ENCODE data around the gene JARID2. TPM values are rescaled to one million over a fixed set of nuclear protein-coding genes. Genes with fewer than 3 reads are reported as not detected.
"Not testable (repeated sequence)": the region's sequence is repeated elsewhere in the genome, so short reads cannot be mapped to it uniquely, and the experiment has no call there.

The JARID2 gene
- total RNA-seq, 1 experiment from 2014 or later, result 23.6 TPM

DNA sequence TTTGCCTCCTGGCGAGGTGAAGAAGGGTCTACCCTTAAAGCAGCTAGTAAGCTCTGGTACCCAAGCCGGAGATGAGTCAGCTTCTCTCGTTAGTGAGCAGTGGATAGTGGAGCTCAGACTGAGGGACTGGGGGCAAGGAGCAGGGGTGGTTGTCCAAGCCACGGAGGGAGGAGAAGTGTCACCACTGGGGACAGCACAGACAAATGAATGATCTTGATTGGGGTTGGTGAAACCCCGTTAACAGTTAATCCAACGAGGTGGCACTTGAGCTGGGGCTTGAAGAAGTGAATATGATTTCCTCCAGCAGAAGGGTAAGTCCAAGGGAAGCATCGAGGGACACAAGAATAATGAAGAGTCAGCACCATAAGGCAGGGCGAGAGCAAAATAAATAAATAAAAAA lies 43.0 kb downstream of the JARID2 start:
- no TSS peak for BruUV-seq (replicated peaks)
- intact Hi-C loops (cut with micrococcal nuclease), result no loop called here
- ChIA-PET CTCF (no interaction called here), POLR2A (no interaction called here), RAD21 (ENCODE audit: low non-redundant PET in 1 of 2, low total read pairs in 2 of 2, uncharacterized antibody in 2 of 2, unreplicated experiment in 2 of 2) (no interaction called here)
- H3K9me3 ChIP-seq (ENCODE audit: control insufficient read depth in 1 of 2, insufficient read depth in 1 of 2, low read depth in 1 of 2, low read length in 2 of 2), result no peaks in the 10 kb centered on the region
- no peaks in the 10 kb centered on the region for H3K9me2 ChIP-seq (ENCODE audit: insufficient read depth)
- no peaks in the 10 kb centered on the region for H3K36me3 ChIP-seq (ENCODE audit: control insufficient read depth in 1 of 2, insufficient read depth in 2 of 2, low read length in 2 of 2)
- H3K4me3 ChIP-seq (replicated peaks in 1 of 2; ENCODE audit: low read depth in 1 of 2, low read length in 2 of 2), result no peak overlapping the region
- H3K27me3 ChIP-seq (ENCODE audit: insufficient read depth, low read length), result no peaks in the 10 kb centered on the region
- peak overlapping the region; percentile 60 for H3K4me2 ChIP-seq (ENCODE audit: low read length)
- peaks cover 35 to 59% of the 10 kb centered on the region in 2 experiments for H3K4me1 ChIP-seq (ENCODE audit: control insufficient read depth in 1 of 2, insufficient read depth in 2 of 2, low read length in 2 of 2)
- H3K27ac ChIP-seq (ENCODE audit: low read depth, low read length), result 0 out of 2 replicates have a peak overlapping the region, but pooled peaks have one; percentile 4
- TF ChIP-seq JUND (IDR thresholded peaks at IDR 0.05), result no peak
- TF ChIP-seq, protein P1, sequence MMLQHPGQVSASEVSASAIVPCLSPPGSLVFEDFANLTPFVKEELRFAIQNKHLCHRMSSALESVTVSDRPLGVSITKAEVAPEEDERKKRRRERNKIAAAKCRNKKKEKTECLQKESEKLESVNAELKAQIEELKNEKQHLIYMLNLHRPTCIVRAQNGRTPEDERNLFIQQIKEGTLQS (IDR thresholded peaks at IDR 0.05), result no peak
- TF ChIP-seq, protein P2, sequence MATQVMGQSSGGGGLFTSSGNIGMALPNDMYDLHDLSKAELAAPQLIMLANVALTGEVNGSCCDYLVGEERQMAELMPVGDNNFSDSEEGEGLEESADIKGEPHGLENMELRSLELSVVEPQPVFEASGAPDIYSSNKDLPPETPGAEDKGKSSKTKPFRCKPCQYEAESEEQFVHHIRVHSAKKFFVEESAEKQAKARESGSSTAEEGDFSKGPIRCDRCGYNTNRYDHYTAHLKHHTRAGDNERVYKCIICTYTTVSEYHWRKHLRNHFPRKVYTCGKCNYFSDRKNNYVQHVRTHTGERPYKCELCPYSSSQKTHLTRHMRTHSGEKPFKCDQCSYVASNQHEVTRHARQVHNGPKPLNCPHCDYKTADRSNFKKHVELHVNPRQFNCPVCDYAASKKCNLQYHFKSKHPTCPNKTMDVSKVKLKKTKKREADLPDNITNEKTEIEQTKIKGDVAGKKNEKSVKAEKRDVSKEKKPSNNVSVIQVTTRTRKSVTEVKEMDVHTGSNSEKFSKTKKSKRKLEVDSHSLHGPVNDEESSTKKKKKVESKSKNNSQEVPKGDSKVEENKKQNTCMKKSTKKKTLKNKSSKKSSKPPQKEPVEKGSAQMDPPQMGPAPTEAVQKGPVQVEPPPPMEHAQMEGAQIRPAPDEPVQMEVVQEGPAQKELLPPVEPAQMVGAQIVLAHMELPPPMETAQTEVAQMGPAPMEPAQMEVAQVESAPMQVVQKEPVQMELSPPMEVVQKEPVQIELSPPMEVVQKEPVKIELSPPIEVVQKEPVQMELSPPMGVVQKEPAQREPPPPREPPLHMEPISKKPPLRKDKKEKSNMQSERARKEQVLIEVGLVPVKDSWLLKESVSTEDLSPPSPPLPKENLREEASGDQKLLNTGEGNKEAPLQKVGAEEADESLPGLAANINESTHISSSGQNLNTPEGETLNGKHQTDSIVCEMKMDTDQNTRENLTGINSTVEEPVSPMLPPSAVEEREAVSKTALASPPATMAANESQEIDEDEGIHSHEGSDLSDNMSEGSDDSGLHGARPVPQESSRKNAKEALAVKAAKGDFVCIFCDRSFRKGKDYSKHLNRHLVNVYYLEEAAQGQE (IDR thresholded peaks at IDR 0.05; ENCODE audit: low read depth), result no peak
- no peaks in the 10 kb centered on the region for H4K20me1 ChIP-seq (ENCODE audit: insufficient read depth)
- H2AFZ ChIP-seq (ENCODE audit: low read depth, low read length, poor library complexity, severe bottlenecking), result no peak overlapping the region
- ATAC-seq, result peak; percentile 50; the same call in 1 of the 2 replicates
- H3K79me2 ChIP-seq (ENCODE audit: insufficient read depth, low read length), result peaks cover 89% of the 10 kb centered on the region
- peak overlapping the region; percentile 14; the same call in 1 of the 2 replicates for H3K9ac ChIP-seq (ENCODE audit: low read length)
- no peak for DNase-seq (ENCODE audit: low read depth, low spot score)

DNA sequence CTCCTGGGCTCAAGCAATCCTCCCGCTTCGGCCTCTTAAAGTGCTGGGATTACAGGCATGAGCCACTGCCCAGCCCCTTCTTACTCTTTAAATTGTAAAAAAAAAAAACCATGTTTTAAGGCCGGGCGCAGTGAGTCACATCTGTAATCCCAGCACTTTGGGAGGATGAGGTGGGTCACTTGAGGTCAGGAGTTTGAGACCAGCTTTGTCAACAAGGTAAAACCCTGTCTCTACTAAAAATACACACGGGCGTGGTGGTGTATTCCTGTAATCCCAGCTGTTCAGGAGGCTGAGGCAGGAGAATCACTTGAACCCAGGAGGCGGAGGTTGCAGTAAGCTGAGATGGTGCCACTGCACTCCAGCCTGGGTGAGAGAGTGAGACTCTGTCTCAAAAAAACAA lies 43.6 kb downstream of the JARID2 start:
- H3K36me3 ChIP-seq (ENCODE audit: control insufficient read depth in 1 of 2, insufficient read depth in 2 of 2, low read length in 2 of 2); H3K27me3 ChIP-seq (ENCODE audit: insufficient read depth, low read length); H3K27ac ChIP-seq (ENCODE audit: low read depth, low read length); H2AFZ ChIP-seq (ENCODE audit: low read depth, low read length, poor library complexity, severe bottlenecking); DNase-seq (ENCODE audit: low read depth, low spot score); H4K20me1 ChIP-seq (ENCODE audit: insufficient read depth); H3K4me3 ChIP-seq (replicated peaks in 1 of 2; ENCODE audit: low read depth in 1 of 2, low read length in 2 of 2); intact Hi-C loops (cut with micrococcal nuclease); CTCF ChIA-PET; BruUV-seq (replicated peaks); H3K9me3 ChIP-seq (ENCODE audit: control insufficient read depth in 1 of 2, insufficient read depth in 1 of 2, low read depth in 1 of 2, low read length in 2 of 2); RAD21 ChIA-PET (ENCODE audit: low non-redundant PET in 1 of 2, low total read pairs in 2 of 2, uncharacterized antibody in 2 of 2, unreplicated experiment in 2 of 2); H3K9ac ChIP-seq (ENCODE audit: low read length); POLR2A ChIA-PET; H3K9me2 ChIP-seq (ENCODE audit: insufficient read depth): not testable (repeated sequence)
- peaks cover 88% of the 10 kb centered on the region for H3K79me2 ChIP-seq (ENCODE audit: insufficient read depth, low read length)
- peaks cover 29 to 53% of the 10 kb centered on the region in 2 experiments for H3K4me1 ChIP-seq (ENCODE audit: control insufficient read depth in 1 of 2, insufficient read depth in 2 of 2, low read length in 2 of 2)
- peak overlapping the region; percentile 60 for H3K4me2 ChIP-seq (ENCODE audit: low read length)
- ATAC-seq, result peak; percentile 46
